ENCODE data around the gene MXRA5. TPM values are rescaled to one million over a fixed set of nuclear protein-coding genes. Genes with fewer than 3 reads are reported as not detected.
A peak's percentile ranks its signal among the peaks of the same experiment; 100 is the strongest.

The MXRA5 gene
- total and polyA plus RNA-seq, 2 donors (not counting 1 experiment from before 2014, with no cell fraction given), result 26.8 to 40.3 TPM

- no peak overlapping the region for H2AFZ ChIP-seq (ENCODE audit: low read length)
- DNase-seq (ENCODE audit: low read depth in 2 of 2), result peak; percentile 53 to 96
Observed at GRCh38 chrX:3271834-3272186, 74.6 kb downstream of the MXRA5 start.

GRCh38 chrX:3271183-3271833 is 75.1 kb downstream of the MXRA5 start:
- Histone ChIP-seq H3K9me3 (ENCODE audit: control insufficient read depth, insufficient read depth, low read depth, low read length) (no peaks in the 10 kb centered on the region), H3K4me3 (replicated peaks in 1 of 4; ENCODE audit: control extremely low read depth in 1 of 4, insufficient read depth in 1 of 4, low read depth in 3 of 4, low read length in 4 of 4) (peak overlapping the region in 2 of 4 experiments; percentile 6 to 14), H3K27me3 (ENCODE audit: control insufficient read depth, insufficient read depth, low read length) (no peaks in the 10 kb centered on the region), H2AFZ (ENCODE audit: low read length) (peak overlapping the region; percentile 20), H3K79me2 (ENCODE audit: control insufficient read depth, insufficient read depth, low read length) (no peaks in the 10 kb centered on the region), H3K9ac (ENCODE audit: insufficient read depth, low read length) (no peak overlapping the region), H3K36me3 (ENCODE audit: control insufficient read depth, insufficient read depth, low read length) (no peaks in the 10 kb centered on the region), H3K4me1 (ENCODE audit: control insufficient read depth, extremely low read depth, insufficient read depth, low read length) (peaks cover 2% of the 10 kb centered on the region), H4K20me1 (ENCODE audit: control insufficient read depth, extremely low read depth, insufficient read depth, low read length) (no peaks in the 10 kb centered on the region), H3K4me2 (ENCODE audit: extremely low read depth, insufficient read depth, low read length) (peak overlapping the region; percentile 60), H3K27ac (ENCODE audit: insufficient read depth, low read length) (peak overlapping the region; percentile 53)
- no peak for DNase-seq (ENCODE audit: low read depth in 2 of 2)
- TF ChIP-seq CTCF (conservative IDR thresholded peaks at IDR 0.05 in 1 of 2, IDR thresholded peaks at IDR 0.05 in 1 of 2; ENCODE audit: low read depth in 1 of 2, low read length in 2 of 2) (no peak), EZH2 (IDR thresholded peaks at IDR 0.05; ENCODE audit: low read length, missing control alignments) (no peak)

More at GRCh38 chrX:3271834-3272186, 74.6 kb downstream of the MXRA5 start:
- Histone ChIP-seq H3K9ac (ENCODE audit: insufficient read depth, low read length) (no peak overlapping the region), H3K27ac (ENCODE audit: insufficient read depth, low read length) (no peak overlapping the region), H3K4me1 (ENCODE audit: control insufficient read depth, extremely low read depth, insufficient read depth, low read length) (peaks cover 2% of the 10 kb centered on the region), H3K27me3 (ENCODE audit: control insufficient read depth, insufficient read depth, low read length) (no peaks in the 10 kb centered on the region), H3K4me3 (replicated peaks in 1 of 4; ENCODE audit: control extremely low read depth in 1 of 4, insufficient read depth in 1 of 4, low read depth in 3 of 4, low read length in 4 of 4) (no peak overlapping the region), H3K9me3 (ENCODE audit: control insufficient read depth, insufficient read depth, low read depth, low read length) (no peaks in the 10 kb centered on the region), H3K4me2 (ENCODE audit: extremely low read depth, insufficient read depth, low read length) (peak overlapping the region; percentile 60), H3K36me3 (ENCODE audit: control insufficient read depth, insufficient read depth, low read length) (no peaks in the 10 kb centered on the region), H3K79me2 (ENCODE audit: control insufficient read depth, insufficient read depth, low read length) (no peaks in the 10 kb centered on the region), H4K20me1 (ENCODE audit: control insufficient read depth, extremely low read depth, insufficient read depth, low read length) (no peaks in the 10 kb centered on the region)
- TF ChIP-seq EZH2 (IDR thresholded peaks at IDR 0.05; ENCODE audit: low read length, missing control alignments) (no peak), CTCF (conservative IDR thresholded peaks at IDR 0.05 in 1 of 2, IDR thresholded peaks at IDR 0.05 in 1 of 2; ENCODE audit: low read depth in 1 of 2, low read length in 2 of 2) (no peak)

- H3K36me3 ChIP-seq (ENCODE audit: control insufficient read depth, insufficient read depth, low read length), result no peaks in the 10 kb centered on the region
- H3K79me2 ChIP-seq (ENCODE audit: control insufficient read depth, insufficient read depth, low read length), result no peaks in the 10 kb centered on the region
- H3K9me3 ChIP-seq (ENCODE audit: control insufficient read depth, insufficient read depth, low read depth, low read length), result no peaks in the 10 kb centered on the region
- H3K27me3 ChIP-seq (ENCODE audit: control insufficient read depth, insufficient read depth, low read length), result no peaks in the 10 kb centered on the region
- no peak overlapping the region for H3K4me3 ChIP-seq (replicated peaks in 1 of 4; ENCODE audit: control extremely low read depth in 1 of 4, insufficient read depth in 1 of 4, low read depth in 3 of 4, low read length in 4 of 4)
- TF ChIP-seq CTCF (conservative IDR thresholded peaks at IDR 0.05 in 1 of 2, IDR thresholded peaks at IDR 0.05 in 1 of 2; ENCODE audit: low read depth in 1 of 2, low read length in 2 of 2) (no peak), EZH2 (IDR thresholded peaks at IDR 0.05; ENCODE audit: low read length, missing control alignments) (no peak)
- H3K4me1 ChIP-seq (ENCODE audit: control insufficient read depth, extremely low read depth, insufficient read depth, low read length), result peaks cover 2% of the 10 kb centered on the region
- H3K27ac ChIP-seq (ENCODE audit: insufficient read depth, low read length), result no peak overlapping the region
- no peaks in the 10 kb centered on the region for H4K20me1 ChIP-seq (ENCODE audit: control insufficient read depth, extremely low read depth, insufficient read depth, low read length)
- H2AFZ ChIP-seq (ENCODE audit: low read length), result no peak overlapping the region
- peak; percentile 16 to 61 for DNase-seq (ENCODE audit: low read depth in 2 of 2)
- H3K9ac ChIP-seq (ENCODE audit: insufficient read depth, low read length), result no peak overlapping the region
- H3K4me2 ChIP-seq (ENCODE audit: extremely low read depth, insufficient read depth, low read length), result no peak overlapping the region
Observed at GRCh38 chrX:3268829-3269228, 77.6 kb downstream of the MXRA5 start.

Measured in fibroblast of lung (primary cell).